ENCODE results near the gene ASB5.

GRCh38 chr4:176286728-176287127 lies 17.7 kb upstream of the ASB5 start:
- TF ChIP-seq, protein P1, sequence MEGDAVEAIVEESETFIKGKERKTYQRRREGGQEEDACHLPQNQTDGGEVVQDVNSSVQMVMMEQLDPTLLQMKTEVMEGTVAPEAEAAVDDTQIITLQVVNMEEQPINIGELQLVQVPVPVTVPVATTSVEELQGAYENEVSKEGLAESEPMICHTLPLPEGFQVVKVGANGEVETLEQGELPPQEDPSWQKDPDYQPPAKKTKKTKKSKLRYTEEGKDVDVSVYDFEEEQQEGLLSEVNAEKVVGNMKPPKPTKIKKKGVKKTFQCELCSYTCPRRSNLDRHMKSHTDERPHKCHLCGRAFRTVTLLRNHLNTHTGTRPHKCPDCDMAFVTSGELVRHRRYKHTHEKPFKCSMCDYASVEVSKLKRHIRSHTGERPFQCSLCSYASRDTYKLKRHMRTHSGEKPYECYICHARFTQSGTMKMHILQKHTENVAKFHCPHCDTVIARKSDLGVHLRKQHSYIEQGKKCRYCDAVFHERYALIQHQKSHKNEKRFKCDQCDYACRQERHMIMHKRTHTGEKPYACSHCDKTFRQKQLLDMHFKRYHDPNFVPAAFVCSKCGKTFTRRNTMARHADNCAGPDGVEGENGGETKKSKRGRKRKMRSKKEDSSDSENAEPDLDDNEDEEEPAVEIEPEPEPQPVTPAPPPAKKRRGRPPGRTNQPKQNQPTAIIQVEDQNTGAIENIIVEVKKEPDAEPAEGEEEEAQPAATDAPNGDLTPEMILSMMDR (IDR thresholded peaks at IDR 0.05) = no peak
- TF ChIP-seq POLR2A (IDR thresholded peaks at IDR 0.05) (no peak), POLR2AphosphoS5 (IDR thresholded peaks at IDR 0.05) (no peak)

All from prostate gland (tissue), 2 donors.